Left forelimb (tissue), 1 donor: Measurements from ENCODE around the gene ZNF583.

Experiments
- DNase-seq: peaks from one replicate; pipeline ENCODE4 v3.0.0-alpha.2; 2018; ENCODE audit warnings: low spot score

Gene ZNF583

GRCh38 chr19:56403764-56404704 lies at the start of gene ZNF583:
Gene ZNF583, plus strand, starts transcription at chr19:56404332. Its CDS starts 2,783 bp downstream, at chr19:56407115.
- DNase-seq = peak; percentile 98

- DNase-seq = no peak
Measured at GRCh38 chr19:56355517-56355916, 48.6 kb upstream of the ZNF583 start.

- DNase-seq = no peak
Measured at GRCh38 chr19:56356944-56357343, 47.2 kb upstream of the ZNF583 start.

DNA sequence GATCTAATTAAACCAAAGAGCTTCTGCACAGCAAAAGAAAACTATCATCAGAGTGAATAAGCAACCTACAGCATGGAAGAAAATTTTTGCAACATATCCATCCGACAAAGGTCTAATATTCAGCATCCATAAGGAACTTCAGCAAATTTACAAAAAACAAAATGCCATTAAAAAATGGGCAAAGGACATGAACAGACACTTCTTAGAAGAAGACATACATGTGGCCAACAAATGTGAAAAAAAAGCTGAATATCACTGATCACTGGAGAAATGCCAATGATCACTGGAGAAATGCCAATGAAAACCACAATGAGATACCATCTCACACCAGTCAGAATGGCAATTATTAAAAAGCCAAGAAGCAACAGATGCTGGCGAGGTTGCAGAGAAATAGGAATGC lies 43.3 kb upstream of the ZNF583 start:
- DNase-seq = no peak

DNA sequence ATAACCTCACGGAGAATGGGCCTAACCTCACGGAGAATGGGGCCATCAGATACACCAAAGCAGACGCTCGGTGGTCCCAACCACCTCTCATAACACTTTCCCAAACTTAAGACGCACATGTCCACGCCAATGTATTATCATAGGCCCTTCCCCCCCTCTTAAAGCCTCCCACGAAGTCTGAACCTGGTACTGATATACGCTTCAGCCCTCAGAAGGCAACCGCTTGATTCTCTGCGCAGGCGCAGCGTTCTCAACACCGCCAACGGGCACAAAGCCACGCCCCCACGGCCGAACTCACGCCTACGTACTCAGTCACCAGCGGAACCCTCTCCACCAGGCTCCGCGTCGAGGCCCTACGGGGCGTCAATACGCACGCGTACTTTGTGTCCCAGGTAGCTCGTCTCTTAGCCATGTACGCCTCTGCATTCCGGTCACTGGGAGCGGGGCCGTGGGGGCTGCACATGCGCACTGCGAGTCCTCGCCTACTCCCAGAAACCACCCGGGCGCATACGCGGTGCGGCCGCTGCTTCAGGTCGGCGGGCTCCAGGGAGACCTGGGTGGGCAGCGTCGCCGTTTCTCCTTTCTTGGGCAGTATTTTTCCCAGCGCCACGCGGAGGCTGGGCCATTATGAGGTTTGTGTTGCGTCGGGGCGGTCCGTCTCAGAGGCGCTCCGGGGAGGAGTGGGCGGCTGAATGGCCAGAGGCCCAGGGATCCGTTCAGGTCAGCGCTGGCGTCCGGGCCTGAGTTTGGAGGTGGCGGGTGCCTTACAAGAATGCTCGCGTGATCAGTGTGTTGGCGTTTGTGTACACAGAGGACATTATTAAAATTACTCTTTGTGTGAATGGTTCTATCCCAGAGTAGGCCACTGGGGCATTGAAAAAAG lies 36.1 kb upstream of the ZNF583 start:
- peak; percentile 93 for DNase-seq

DNA sequence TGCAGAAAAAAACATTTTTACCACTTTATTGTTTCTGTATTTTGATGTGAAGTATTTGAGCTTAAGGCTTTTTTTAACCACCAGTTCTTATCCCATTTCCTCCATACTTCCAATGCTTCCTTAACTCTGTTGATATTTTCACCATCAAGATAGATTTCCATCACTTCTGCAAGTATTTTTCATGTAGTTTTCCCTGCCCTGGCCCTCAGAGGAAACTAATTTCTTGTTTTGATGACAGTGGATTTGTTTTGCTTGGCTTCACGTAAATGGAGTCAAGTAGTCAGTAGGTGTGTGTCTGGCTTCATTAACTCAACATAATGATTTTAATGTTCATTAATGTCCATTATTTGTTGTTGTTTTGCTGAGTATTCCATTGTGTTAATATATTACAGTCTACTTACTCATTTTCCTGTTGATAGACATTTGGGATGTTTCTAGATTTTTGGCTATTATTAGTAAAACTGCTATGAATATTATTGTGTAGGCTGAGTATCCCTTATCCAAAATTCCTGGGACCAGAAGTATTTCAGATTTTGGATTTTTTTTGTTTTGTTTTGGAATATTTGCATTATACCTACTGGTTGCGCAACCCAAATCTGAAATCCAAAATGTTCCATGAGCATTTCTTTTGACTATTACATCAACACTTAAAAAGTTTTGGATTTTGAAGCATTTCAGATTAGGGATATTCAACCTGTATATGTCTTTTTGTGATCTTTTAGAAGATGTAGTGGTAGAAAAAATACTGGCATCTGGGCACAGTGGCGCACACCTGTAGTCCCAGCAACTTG lies 34.1 kb upstream of the ZNF583 start:
- DNase-seq = no peak

DNA sequence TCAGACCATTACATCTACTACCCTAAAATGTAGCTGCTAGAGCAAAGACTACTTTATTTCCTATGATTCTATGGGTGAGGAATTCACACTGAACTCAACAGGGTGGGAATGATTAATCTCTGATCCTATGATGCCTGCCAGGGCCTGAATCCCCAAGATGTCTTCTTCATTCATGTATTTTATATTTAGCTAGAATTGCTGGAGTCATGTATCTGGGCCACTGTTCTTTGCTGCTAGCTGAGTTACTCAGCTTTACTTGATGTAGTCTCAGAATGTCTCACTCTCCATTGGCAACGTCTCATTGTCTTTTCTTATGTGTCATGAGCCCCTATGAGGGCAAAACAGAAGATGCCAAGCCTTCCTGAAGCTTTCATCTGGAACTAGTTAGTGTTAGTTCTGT lies 31.9 kb upstream of the ZNF583 start:
- no peak for DNase-seq

DNA sequence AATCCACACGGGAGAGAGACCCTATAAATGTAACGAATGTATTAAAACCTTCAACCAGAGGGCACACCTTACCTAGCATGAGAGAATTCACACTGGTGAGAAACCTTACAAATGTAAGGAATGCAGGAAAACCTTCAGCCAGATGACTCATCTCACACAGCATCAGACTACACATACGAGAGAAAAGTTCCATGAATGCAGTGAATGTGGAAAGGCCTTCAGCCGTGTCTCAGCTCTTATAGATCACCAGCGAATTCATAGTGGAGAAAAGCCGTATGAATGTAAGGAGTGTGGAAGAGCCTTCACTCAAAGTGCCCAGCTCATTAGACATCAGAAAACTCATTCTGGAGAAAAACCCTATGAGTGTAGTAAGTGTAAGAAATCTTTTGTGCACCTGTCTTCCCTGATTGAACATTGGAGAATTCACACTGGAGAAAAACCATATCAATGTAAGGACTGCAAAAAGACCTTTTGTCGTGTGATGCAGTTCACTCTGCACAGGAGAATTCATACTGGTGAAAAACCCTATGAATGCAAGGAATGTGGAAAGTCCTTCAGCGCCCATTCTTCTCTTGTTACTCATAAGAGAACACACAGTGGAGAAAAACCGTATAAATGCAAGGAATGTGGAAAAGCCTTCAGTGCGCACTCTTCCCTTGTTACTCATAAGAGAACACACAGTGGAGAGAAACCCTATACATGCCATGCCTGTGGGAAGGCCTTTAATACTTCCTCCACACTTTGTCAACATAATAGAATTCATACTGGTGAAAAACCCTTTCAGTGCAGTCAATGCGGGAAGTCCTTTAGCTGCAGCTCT lies 26.8 kb upstream of the ZNF583 start:
- no peak for DNase-seq

DNA sequence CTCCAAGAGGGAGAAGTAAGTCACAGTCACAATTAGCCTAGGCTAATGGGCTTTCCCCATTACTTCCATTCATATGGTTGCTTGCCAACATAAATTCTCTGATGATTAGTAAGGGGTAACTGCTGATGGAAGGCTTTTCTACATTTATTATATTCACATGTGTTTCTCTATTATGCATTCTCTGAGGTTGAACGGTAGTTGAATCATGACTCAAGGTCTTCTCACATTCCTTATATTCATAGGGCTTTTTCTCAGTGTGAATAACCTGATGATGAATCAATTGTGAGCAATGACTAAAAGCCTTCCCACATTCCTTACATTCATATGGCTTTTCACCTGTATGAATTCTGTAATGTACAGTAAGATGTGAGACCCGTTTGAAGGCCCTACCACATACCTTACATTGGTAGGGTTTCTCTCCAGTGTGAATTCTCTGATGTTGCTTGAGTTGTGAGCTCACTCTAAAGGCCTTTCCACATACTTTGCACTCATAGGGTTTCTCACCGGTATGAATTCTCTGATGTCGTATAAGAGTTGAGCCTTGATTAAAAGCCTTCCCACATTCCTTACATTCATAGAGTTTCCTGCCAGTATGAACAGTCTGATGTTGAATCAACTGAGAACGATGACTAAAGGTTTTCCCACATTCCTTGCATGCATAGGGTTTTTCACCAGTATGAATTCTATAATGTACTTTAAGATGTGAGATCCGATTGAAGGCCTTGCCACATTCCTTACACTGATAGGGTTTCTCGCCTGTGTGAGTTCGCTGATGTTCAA lies 20.1 kb upstream of the ZNF583 start:
- DNase-seq = no peak

- peak; percentile 96 for DNase-seq
Measured at GRCh38 chr19:56393119-56394012, 10.8 kb upstream of the ZNF583 start, which contains the start of gene ZNF582. Gene ZNF582, minus strand, starts transcription at chr19:56393534. Its CDS starts 1,782 bp downstream, at chr19:56391752.

- DNase-seq = no peak
Measured at GRCh38 chr19:56398809-56399208, 5.3 kb upstream of the ZNF583 start.

GRCh38 chr19:56400485-56400884 lies 3.6 kb upstream of the ZNF583 start:
- no peak for DNase-seq

DNA sequence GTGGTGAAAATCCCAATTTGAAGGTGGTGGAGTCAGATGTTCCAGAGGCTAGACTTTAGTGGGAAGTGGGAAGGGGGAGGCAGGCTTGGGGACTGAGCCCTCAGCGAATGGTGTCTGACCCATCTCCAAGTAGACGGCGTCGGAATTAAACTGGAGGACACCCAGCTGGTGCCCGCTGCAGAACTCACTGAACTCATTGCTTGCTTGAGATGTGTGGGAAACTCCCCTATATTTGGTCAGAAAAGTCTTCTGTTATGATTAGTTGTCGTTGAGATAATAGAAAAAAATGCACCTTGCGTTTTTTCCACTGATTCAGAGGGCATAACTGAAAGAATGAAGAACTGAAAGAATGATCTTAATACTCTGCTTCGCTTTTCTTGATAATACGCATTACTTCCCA lies 871 bp upstream of the ZNF583 start:
- DNase-seq = no peak

GRCh38 chr19:56404705-56405056 lies 549 bp downstream of the ZNF583 start:
- no peak for DNase-seq

DNA sequence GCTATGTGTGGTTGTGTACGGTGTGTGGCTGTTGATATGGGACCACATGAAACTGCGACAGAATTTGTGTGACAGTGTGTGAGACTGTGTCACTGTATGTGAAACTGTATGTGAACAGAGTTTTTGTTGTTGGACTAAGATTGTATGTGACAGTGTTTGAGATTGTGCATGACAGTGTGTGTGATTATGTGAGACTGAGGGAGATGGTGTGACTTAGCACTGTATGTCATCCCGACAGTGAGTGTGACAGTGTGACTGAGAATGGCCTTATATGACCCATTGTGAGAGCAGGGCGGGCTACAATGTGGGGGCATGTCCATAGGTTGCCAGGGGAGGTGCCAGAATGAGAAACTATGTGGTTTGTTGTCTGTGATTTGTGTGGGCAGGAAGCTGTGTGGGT lies 930 bp downstream of the ZNF583 start:
- DNase-seq = no peak

GRCh38 chr19:56423276-56423984 lies 19.3 kb downstream of the ZNF583 start:
- no peak for DNase-seq

DNA sequence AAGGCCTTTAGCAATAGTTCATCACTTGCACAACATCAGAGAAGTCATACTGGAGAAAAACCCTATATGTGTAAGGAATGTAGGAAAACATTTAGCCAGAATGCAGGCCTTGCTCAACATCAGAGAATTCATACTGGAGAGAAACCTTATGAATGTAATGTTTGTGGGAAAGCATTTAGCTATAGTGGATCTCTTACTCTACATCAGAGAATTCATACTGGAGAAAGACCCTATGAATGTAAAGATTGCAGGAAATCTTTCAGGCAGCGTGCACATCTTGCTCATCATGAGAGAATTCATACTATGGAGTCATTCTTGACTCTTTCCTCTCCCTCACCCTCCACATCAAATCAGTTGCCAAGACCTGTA lies 19.8 kb downstream of the ZNF583 start:
- no peak for DNase-seq

DNA sequence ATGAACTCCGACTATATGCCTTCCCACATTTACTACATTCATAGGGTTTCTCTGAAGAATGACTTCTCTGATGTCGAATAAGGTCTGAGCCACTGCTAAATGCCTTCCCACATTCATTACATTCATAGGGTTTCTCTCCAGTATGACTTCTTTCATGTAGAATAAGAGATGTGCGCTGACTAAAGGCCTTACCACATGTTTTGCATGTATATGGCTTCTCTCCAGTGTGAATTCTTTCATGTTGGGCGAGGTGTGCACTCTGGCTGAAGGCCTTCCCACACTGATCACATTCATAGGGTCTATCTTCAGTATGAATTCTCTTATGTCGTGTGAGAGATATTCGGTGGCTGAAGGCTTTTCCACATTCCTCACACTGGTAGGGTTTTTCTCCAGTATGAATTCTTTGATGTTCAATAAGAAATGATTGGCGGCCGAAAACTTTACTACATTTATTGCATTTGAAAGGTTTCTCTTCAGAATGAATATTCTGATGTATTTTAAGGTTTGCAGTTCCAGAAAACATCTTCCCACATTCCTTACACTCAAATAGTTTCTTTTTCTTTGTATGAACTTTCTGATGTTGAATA lies 37.2 kb downstream of the ZNF583 start:
- DNase-seq = no peak
